HL-60 (cell line): ENCODE results near the gene KCTD19.

ENCODE experiments used
- DNase-seq, 2 experiments: peaks; one replicate each; pipeline ENCODE4 v3.0.0-alpha.2; 2010 to 2020; ENCODE audit warnings: low read depth in 1 of 2, low spot score in 1 of 2
- H3K27ac ChIP-seq: fragments of 250-450 bp; sonication (Bioruptor Pico); replicated peaks from 2 replicates; pipeline ENCODE4 v1.5.1; 2020; ENCODE audit warnings: mild to moderate bottlenecking, moderate library complexity
- H3K27me3 ChIP-seq: fragments of 250-450 bp; sonication (Bioruptor Pico); 2 replicates; pipeline ENCODE4 v1.5.1; 2021; ENCODE audit warnings: mild to moderate bottlenecking, moderate library complexity; ENCODE audit not compliant: insufficient read depth, poor library complexity, severe bottlenecking
- H3K4me3 ChIP-seq: replicated peaks from 2 replicates; pipeline ENCODE4 v1.5.1; 2011; ENCODE audit warnings: mild to moderate bottlenecking, control low read depth, low read length; ENCODE audit not compliant: insufficient read depth
- CTCF ChIP-seq: IDR thresholded peaks from one replicate; pipeline ENCODE4 v1.5.1; 2011; ENCODE audit warnings: low read length, control low read depth, inconsistent platforms; ENCODE audit not compliant: insufficient read depth
- GABPA ChIP-seq: IDR thresholded peaks from 2 replicates; pipeline ENCODE4 v1.6.1; 2012; ENCODE audit warnings: low read depth
- POLR2AphosphoS5 ChIP-seq: IDR thresholded peaks from 2 replicates; pipeline ENCODE4 v1.6.1; 2012; ENCODE audit warnings: low read depth
- SPI1 ChIP-seq: IDR thresholded peaks from 2 replicates; pipeline ENCODE4 v1.6.1; 2012; ENCODE audit warnings: low read depth, mild to moderate bottlenecking, borderline replicate concordance
- TF ChIP-seq, protein P1 (sequence below): IDR thresholded peaks from 2 replicates; pipeline ENCODE4 v1.6.1; 2012; ENCODE audit warnings: low read depth; ENCODE audit not compliant: insufficient replicate concordance

KCTD19 gene

GRCh38 chr16:67326115-67326471 is 448 bp downstream of the KCTD19 start:
- Histone ChIP-seq H3K4me3 (no peak overlapping the region), H3K27me3 (peaks cover 24% of the 10 kb centered on the region), H3K27ac (no peak overlapping the region)
- TF ChIP-seq SPI1 (no peak), CTCF (no peak), POLR2AphosphoS5 (no peak), GABPA (no peak)
- TF ChIP-seq, protein P1, sequence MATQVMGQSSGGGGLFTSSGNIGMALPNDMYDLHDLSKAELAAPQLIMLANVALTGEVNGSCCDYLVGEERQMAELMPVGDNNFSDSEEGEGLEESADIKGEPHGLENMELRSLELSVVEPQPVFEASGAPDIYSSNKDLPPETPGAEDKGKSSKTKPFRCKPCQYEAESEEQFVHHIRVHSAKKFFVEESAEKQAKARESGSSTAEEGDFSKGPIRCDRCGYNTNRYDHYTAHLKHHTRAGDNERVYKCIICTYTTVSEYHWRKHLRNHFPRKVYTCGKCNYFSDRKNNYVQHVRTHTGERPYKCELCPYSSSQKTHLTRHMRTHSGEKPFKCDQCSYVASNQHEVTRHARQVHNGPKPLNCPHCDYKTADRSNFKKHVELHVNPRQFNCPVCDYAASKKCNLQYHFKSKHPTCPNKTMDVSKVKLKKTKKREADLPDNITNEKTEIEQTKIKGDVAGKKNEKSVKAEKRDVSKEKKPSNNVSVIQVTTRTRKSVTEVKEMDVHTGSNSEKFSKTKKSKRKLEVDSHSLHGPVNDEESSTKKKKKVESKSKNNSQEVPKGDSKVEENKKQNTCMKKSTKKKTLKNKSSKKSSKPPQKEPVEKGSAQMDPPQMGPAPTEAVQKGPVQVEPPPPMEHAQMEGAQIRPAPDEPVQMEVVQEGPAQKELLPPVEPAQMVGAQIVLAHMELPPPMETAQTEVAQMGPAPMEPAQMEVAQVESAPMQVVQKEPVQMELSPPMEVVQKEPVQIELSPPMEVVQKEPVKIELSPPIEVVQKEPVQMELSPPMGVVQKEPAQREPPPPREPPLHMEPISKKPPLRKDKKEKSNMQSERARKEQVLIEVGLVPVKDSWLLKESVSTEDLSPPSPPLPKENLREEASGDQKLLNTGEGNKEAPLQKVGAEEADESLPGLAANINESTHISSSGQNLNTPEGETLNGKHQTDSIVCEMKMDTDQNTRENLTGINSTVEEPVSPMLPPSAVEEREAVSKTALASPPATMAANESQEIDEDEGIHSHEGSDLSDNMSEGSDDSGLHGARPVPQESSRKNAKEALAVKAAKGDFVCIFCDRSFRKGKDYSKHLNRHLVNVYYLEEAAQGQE, result no peak
- DNase-seq, result no peak

GRCh38 chr16:67317853-67318252 is 8.7 kb downstream of the KCTD19 start:
- peaks cover 14% of the 10 kb centered on the region for H3K27me3 ChIP-seq
- H3K4me3 ChIP-seq, result no peak overlapping the region
- no peak overlapping the region for H3K27ac ChIP-seq
- TF ChIP-seq GABPA (no peak), CTCF (no peak), SPI1 (no peak), POLR2AphosphoS5 (no peak)
- TF ChIP-seq, protein P1, result no peak
- DNase-seq, result no peak

DNA sequence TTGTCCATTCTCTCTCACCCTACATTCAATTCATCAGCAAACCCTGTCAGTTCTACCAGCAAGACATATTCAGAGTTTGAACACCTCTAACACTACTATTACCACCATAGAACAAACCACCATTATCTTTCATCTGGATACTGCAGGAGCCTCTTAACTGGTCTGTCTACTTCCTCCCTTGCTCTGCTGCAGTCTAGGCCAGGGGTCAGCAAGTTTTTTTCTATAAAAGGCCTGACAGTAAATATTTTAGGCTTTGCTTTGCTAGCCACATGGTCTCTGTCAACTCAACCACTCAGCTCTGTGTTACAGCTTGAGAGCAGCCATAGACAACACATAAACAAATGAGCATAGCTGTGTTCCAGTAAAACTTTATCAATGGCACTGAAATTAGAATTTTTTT is 13.8 kb downstream of the KCTD19 start:
- no peak overlapping the region for H3K27ac ChIP-seq

More for the DNA sequence above, 13.8 kb downstream of the KCTD19 start:
- TF ChIP-seq GABPA, result no peak
- TF ChIP-seq CTCF, result no peak
- no peak for TF ChIP-seq SPI1
- TF ChIP-seq POLR2AphosphoS5, result no peak
- TF ChIP-seq, protein P1, result no peak
- Histone ChIP-seq H3K4me3 (no peak overlapping the region), H3K27me3 (peaks cover 4% of the 10 kb centered on the region)
- no peak for DNase-seq
